PC-3 (cell line): ENCODE data around the gene TGFBR3. TPM values are rescaled to one million over a fixed set of nuclear protein-coding genes. Genes with fewer than 3 reads are reported as not detected.

ENCODE experiments used
- ATAC-seq: fragments of 200-7000 bp; cut with Tn5 transposase; 2 replicates; pipeline ENCODE4 v1.9.1; 2020; ENCODE audit warnings: mild to moderate bottlenecking, moderate library complexity
- BruUV-seq: library from RNA; stranded (reverse); fragments of 400-500 nt; replicated peaks from 2 replicates; lab custom pipeline; 2021; lab: Mats Ljungman, UMichigan
- CTCF ChIA-PET: fragments of 300-600 bp; sonication (Branson Sonifier 250); formaldehyde crosslinking; loops from one replicate; lab custom pipeline; 2022; ENCODE audit warnings: antibody characterized with exemption; lab: Charles Lee
- POLR2A ChIA-PET: fragments of 300-600 bp; sonication (Branson Sonifier 250); formaldehyde crosslinking; loops from one replicate; lab custom pipeline; 2022; ENCODE audit warnings: antibody characterized with exemption; ENCODE audit not compliant: unreplicated experiment; lab: Charles Lee
- DNase-seq: peaks from one replicate; pipeline ENCODE4 v3.0.0-alpha.2; 2015
- H2AFZ ChIP-seq: fragments of 300-600 bp; sonication (generic); 2 replicates; pipeline ENCODE4 v1.6.0; 2016; ENCODE audit warnings: antibody characterized with exemption, low read length
- H3F3A ChIP-seq: fragments of 300-600 bp; sonication (generic); one replicate; pipeline ENCODE4 v1.6.0; 2017; ENCODE audit warnings: antibody characterized with exemption, low read length, control low read depth, mild to moderate bottlenecking; ENCODE audit not compliant: unreplicated experiment
- H3K27ac ChIP-seq: fragments of 300-600 bp; sonication (generic); 2 replicates; pipeline ENCODE4 v1.5.1; 2016; ENCODE audit warnings: mild to moderate bottlenecking, low read length
- H3K27me3 ChIP-seq: fragments of 300-600 bp; sonication (generic); 2 replicates; pipeline ENCODE4 v1.6.1; 2016; ENCODE audit warnings: low read length, mixed read lengths
- H3K36me3 ChIP-seq: fragments of 300-600 bp; sonication (generic); 2 replicates; pipeline ENCODE4 v1.6.1; 2016; ENCODE audit warnings: low read depth, mixed run types, low read length, mixed read lengths
- H3K4me1 ChIP-seq: fragments of 300-600 bp; sonication (generic); 2 replicates; pipeline ENCODE4 v1.5.1; 2016; ENCODE audit warnings: low read length; ENCODE audit not compliant: insufficient read depth
- H3K4me2 ChIP-seq: fragments of 300-600 bp; sonication (generic); 2 replicates; pipeline ENCODE4 v1.6.0; 2016; ENCODE audit warnings: low read length
- H3K4me3 ChIP-seq: fragments of 300-600 bp; sonication (generic); 2 replicates; pipeline ENCODE4 v1.5.1; 2016; ENCODE audit warnings: mild to moderate bottlenecking, low read length, mixed read lengths
- H3K79me2 ChIP-seq: fragments of 300-600 bp; sonication (generic); 2 replicates; pipeline ENCODE4 v1.6.1; 2017; ENCODE audit warnings: low read length, mixed read lengths
- H3K9ac ChIP-seq: fragments of 300-600 bp; sonication (generic); 2 replicates; pipeline ENCODE4 v1.6.0; 2016; ENCODE audit warnings: mild to moderate bottlenecking, low read length
- H3K9me2 ChIP-seq: fragments of 300-600 bp; sonication (generic); replicated peaks from 2 replicates; pipeline ENCODE4 v1.6.1; 2016; ENCODE audit warnings: mixed run types, low read length, mixed read lengths
- H3K9me3 ChIP-seq: fragments of 300-600 bp; sonication (generic); 2 replicates; pipeline ENCODE4 v1.6.1; 2016; ENCODE audit warnings: low read length, mixed read lengths
- H4K20me1 ChIP-seq: fragments of 300-600 bp; sonication (generic); 2 replicates; pipeline ENCODE4 v1.6.1; 2016; ENCODE audit warnings: low read length, mixed read lengths
- CTCF ChIP-seq: fragments of 300-600 bp; sonication (generic); conservative IDR thresholded peaks from 2 replicates; pipeline ENCODE4 v1.5.1; 2017; ENCODE audit warnings: antibody characterized with exemption, low read depth, mild to moderate bottlenecking, low read length
- EZH2 ChIP-seq: fragments of 300-600 bp; sonication (generic); IDR thresholded peaks from one replicate; pipeline ENCODE4 v1.6.1; 2017; ENCODE audit warnings: antibody characterized with exemption, mild to moderate bottlenecking, low read length; ENCODE audit not compliant: unreplicated experiment
- EZH2phosphoT487 ChIP-seq: fragments of 300-600 bp; sonication (generic); IDR thresholded peaks from 2 replicates; pipeline ENCODE4 v1.6.1; 2018; ENCODE audit warnings: mild to moderate bottlenecking, antibody characterized with exemption, low read length, borderline replicate concordance
- intact Hi-C: fragments of 100-400 bp; cut with micrococcal nuclease; formaldehyde crosslinking; loops from 2 replicates; pipeline ENCODE4 v1.9.0; 2023
- total RNA-seq: library from RNA; depleted of rRNA; stranded (reverse); fragments of >200 nt; gene quantifications from 2 replicates; pipeline ENCODE4 v1.2.3, GENCODE V29; 2014

Gene TGFBR3
- total RNA-seq, 1 experiment from 2014 or later = 2.8 TPM

- H3K4me2 ChIP-seq = no peak overlapping the region
- no peaks in the 10 kb centered on the region for H4K20me1 ChIP-seq
- no peak overlapping the region for H3K9ac ChIP-seq
- no peaks in the 10 kb centered on the region for H3K9me2 ChIP-seq
- peaks cover 3% of the 10 kb centered on the region for H3F3A ChIP-seq
- no peaks in the 10 kb centered on the region for H3K36me3 ChIP-seq
- H3K4me1 ChIP-seq = peaks cover 54% of the 10 kb centered on the region
- no TSS peak for BruUV-seq
- no peak overlapping the region for H3K27ac ChIP-seq
- intact Hi-C loops = loop anchor here (5.0 kb wide), 1 partner anchor 192 kb away; no protein-coding TSS in a partner anchor
- DNase-seq (no peak), ATAC-seq (no peak)
- ChIA-PET POLR2A (no interaction called here), CTCF (no interaction called here)
- no peak for TF ChIP-seq EZH2
- TF ChIP-seq EZH2phosphoT487 = no peak
- TF ChIP-seq CTCF = no peak
- H3K4me3 ChIP-seq = no peak overlapping the region
- no peak overlapping the region for H2AFZ ChIP-seq
- no peaks in the 10 kb centered on the region for H3K79me2 ChIP-seq
- H3K9me3 ChIP-seq = no peaks in the 10 kb centered on the region
- no peaks in the 10 kb centered on the region for H3K27me3 ChIP-seq
These were observed 150.6 kb downstream of the TGFBR3 start for GRCh38 chr1:91735266-91735845.

- ATAC-seq (no peak), DNase-seq (no peak)
- POLR2A ChIA-PET = no interaction called here
- Histone ChIP-seq H3K9me2 (no peaks in the 10 kb centered on the region), H3K36me3 (no peaks in the 10 kb centered on the region), H4K20me1 (no peaks in the 10 kb centered on the region), H3K4me1 (peaks cover 55% of the 10 kb centered on the region), H3K27ac (no peak overlapping the region), H3K4me2 (no peak overlapping the region), H3F3A (peaks cover 3% of the 10 kb centered on the region), H3K9me3 (no peaks in the 10 kb centered on the region), H3K79me2 (no peaks in the 10 kb centered on the region), H3K9ac (no peak overlapping the region), H3K4me3 (no peak overlapping the region), H3K27me3 (no peaks in the 10 kb centered on the region), H2AFZ (no peak overlapping the region)
- TF ChIP-seq EZH2phosphoT487 = no peak
- TF ChIP-seq CTCF = no peak
- intact Hi-C loops = loop anchor here (5.0 kb wide), 2 partner anchors 63 to 193 kb away; no protein-coding TSS in a partner anchor
- BruUV-seq = no TSS peak
- CTCF ChIA-PET = no interaction called here
These were observed 151.2 kb downstream of the TGFBR3 start for GRCh38 chr1:91734761-91735160.

GRCh38 chr1:91733108-91733710 is 152.7 kb downstream of the TGFBR3 start:
- H3K27ac ChIP-seq = peak overlapping the region; percentile 0; the same call in 1 of the 2 replicates

More at GRCh38 chr1:91733108-91733710, 152.7 kb downstream of the TGFBR3 start:
- peaks cover 3% of the 10 kb centered on the region for H3F3A ChIP-seq
- H3K79me2 ChIP-seq = no peaks in the 10 kb centered on the region
- ATAC-seq (no peak), DNase-seq (no peak)
- H3K4me1 ChIP-seq = peaks cover 55% of the 10 kb centered on the region
- H3K4me2 ChIP-seq = peak overlapping the region; percentile 73
- no TSS peak for BruUV-seq
- no peaks in the 10 kb centered on the region for H3K9me3 ChIP-seq
- H3K9me2 ChIP-seq = no peaks in the 10 kb centered on the region
- H3K9ac ChIP-seq = no peak overlapping the region
- H3K4me3 ChIP-seq = no peak overlapping the region
- H2AFZ ChIP-seq = no peak overlapping the region
- CTCF ChIA-PET = no interaction called here
- POLR2A ChIA-PET = interaction anchor here (0.5 kb wide), 1 partner anchor 1637 kb away, joined by 4 read pairs; no protein-coding TSS in a partner anchor
- TF ChIP-seq EZH2phosphoT487 = no peak
- H3K27me3 ChIP-seq = no peaks in the 10 kb centered on the region
- H3K36me3 ChIP-seq = no peaks in the 10 kb centered on the region
- H4K20me1 ChIP-seq = no peaks in the 10 kb centered on the region
- intact Hi-C loops = loop anchor here (5.0 kb wide), 1 partner anchor 64 kb away; no protein-coding TSS in a partner anchor
